B cell (primary cell): Measurements from ENCODE around the gene NTRK2. TPM values are rescaled to one million over a fixed set of nuclear protein-coding genes. Genes with fewer than 3 reads are reported as not detected.

ENCODE experiments used
- ATAC-seq: fragments of 200-7000 bp; cut with Tn5 transposase; one replicate; pipeline ENCODE4 v1.10.0; 2021; ENCODE audit warnings: low read depth, mild to moderate bottlenecking, moderate number of reproducible peaks, moderate library complexity
- CTCF ChIA-PET: fragments of 350-600 bp; sonication (Branson Sonifier 250); formaldehyde crosslinking; loops from one replicate; lab custom pipeline; 2021; ENCODE audit warnings: antibody characterized with exemption, inconsistent platforms; lab: Charles Lee
- POLR2A ChIA-PET: fragments of 350-600 bp; sonication (Branson Sonifier 250); formaldehyde crosslinking; loops from one replicate; lab custom pipeline; 2021; ENCODE audit warnings: antibody characterized with exemption; lab: Charles Lee
- DNase-seq: peaks from one replicate; pipeline ENCODE4 v3.0.0; 2013
- H2AFZ ChIP-seq: 2 replicates; pipeline ENCODE4 v1.6.1; 2012; ENCODE audit warnings: mild to moderate bottlenecking, low read depth, low read length; ENCODE audit not compliant: insufficient read depth, poor library complexity, severe bottlenecking
- H3K27ac ChIP-seq, 2 donors: 1 replicate in 1 of 2; 2 replicates in 1 of 2; pipeline ENCODE4 v1.5.1; 2012 to 2013; ENCODE audit warnings: low read length in 2 of 2, mild to moderate bottlenecking in 2 of 2, moderate library complexity in 1 of 2
- H3K27me3 ChIP-seq, 4 experiments: fragments of 200-600 bp in 1 of 4; sonication (generic) in 1 of 4; replicated peaks in 1 of 4; 1 replicate in 2 of 4; 2 replicates in 2 of 4; pipeline versions ENCODE4 v1.6.1 to v1.7.0; 2013 to 2016; ENCODE audit warnings: low read length in 3 of 4, mild to moderate bottlenecking in 2 of 4, mixed read lengths in 1 of 4, moderate library complexity in 1 of 4; ENCODE audit not compliant: insufficient read depth in 4 of 4, control insufficient read depth in 3 of 4; ENCODE audit errors: control extremely low read depth in 1 of 4
- H3K36me3 ChIP-seq, 2 experiments: replicated peaks in 1 of 2; 1 replicate in 1 of 2; 2 replicates in 1 of 2; pipeline versions ENCODE4 v1.6.1 to v1.7.1; 2013; ENCODE audit warnings: low read length in 1 of 2; ENCODE audit not compliant: insufficient read depth in 2 of 2, control insufficient read depth in 1 of 2; ENCODE audit errors: control extremely low read depth in 1 of 2, extremely low read depth in 1 of 2
- H3K4me1 ChIP-seq, 2 donors: fragments of 200-600 bp in 1 of 2; sonication (generic) in 1 of 2; 1 replicate in 1 of 2; 2 replicates in 1 of 2; pipeline versions ENCODE4 v1.5.1 to v1.6.1; 2013 to 2017; ENCODE audit warnings: low read length in 2 of 2; ENCODE audit not compliant: control insufficient read depth in 2 of 2, insufficient read depth in 2 of 2
- H3K4me2 ChIP-seq: replicated peaks from 2 replicates; pipeline ENCODE3; 2012; ENCODE audit warnings: mild to moderate bottlenecking, low read depth, low read length; ENCODE audit not compliant: poor library complexity, severe bottlenecking
- H3K4me3 ChIP-seq, 5 experiments: fragments of 200-600 bp in 1 of 5; sonication (generic) in 1 of 5; 1 replicate in 3 of 5; 2 replicates in 2 of 5; pipeline versions ENCODE4 v1.5.1 to v1.7.0; 2011 to 2016; ENCODE audit warnings: low read length in 4 of 5, mild to moderate bottlenecking in 4 of 5, low read depth in 2 of 5, control low read depth in 1 of 5, moderate library complexity in 1 of 5; ENCODE audit not compliant: insufficient read depth in 1 of 5; ENCODE audit errors: control extremely low read depth in 1 of 5, extremely low read depth in 1 of 5
- H3K79me2 ChIP-seq: fragments of 200-600 bp; sonication (generic); one replicate; pipeline ENCODE4 v1.6.0; 2016; ENCODE audit warnings: low read length; ENCODE audit not compliant: control insufficient read depth, insufficient read depth
- H3K9ac ChIP-seq: fragments of 200-600 bp; sonication (generic); 2 replicates; pipeline ENCODE4 v1.6.1; 2017; ENCODE audit warnings: mild to moderate bottlenecking, low read length, moderate library complexity
- H3K9me3 ChIP-seq, 3 donors: one replicate each; pipeline versions ENCODE4 v1.6.1 to v1.7.1; 2013; ENCODE audit warnings: low read length in 2 of 3; ENCODE audit not compliant: control insufficient read depth in 2 of 3, insufficient read depth in 1 of 3; ENCODE audit errors: control extremely low read depth in 1 of 3
- H4K20me1 ChIP-seq: 2 replicates; pipeline ENCODE4 v1.6.0; 2012; ENCODE audit warnings: mild to moderate bottlenecking, low read length; ENCODE audit not compliant: insufficient read depth, control insufficient read depth, poor library complexity, severe bottlenecking
- H3K27ac Mint-ChIP-seq: one replicate; pipeline ENCODE4 v1.8.0; 2021; ENCODE audit warnings: mixed read lengths
- H3K27me3 Mint-ChIP-seq: one replicate; pipeline ENCODE4 v1.8.0; 2021; ENCODE audit warnings: mixed read lengths
- H3K4me1 Mint-ChIP-seq: one replicate; pipeline ENCODE4 v1.8.0; 2021; ENCODE audit warnings: mixed read lengths
- H3K4me3 Mint-ChIP-seq: one replicate; pipeline ENCODE4 v1.8.0; 2021; ENCODE audit warnings: mixed read lengths
- H3K9me3 Mint-ChIP-seq: one replicate; pipeline ENCODE4 v1.8.0; 2022; ENCODE audit warnings: mixed read lengths; ENCODE audit not compliant: insufficient read depth
- CTCF ChIP-seq: fragments of 200-600 bp; IDR thresholded peaks from one replicate; pipeline ENCODE4 v1.8.0; 2022; ENCODE audit warnings: antibody characterized with exemption, mild to moderate bottlenecking
- EZH2 ChIP-seq: IDR thresholded peaks from 2 replicates; pipeline ENCODE4 v1.6.1; 2012; ENCODE audit warnings: borderline replicate concordance, low read depth, mild to moderate bottlenecking, moderate library complexity, low read length; ENCODE audit not compliant: insufficient read depth, poor library complexity, severe bottlenecking
- WGBS: methylation state at CpG from one replicate; pipeline ENCODE4 v1.1.5; 2013; ENCODE audit warnings: missing lambda C conversion rate; ENCODE audit not compliant: insufficient coverage; 5-methylcytosine and 5-hydroxymethylcytosine counted together
- intact Hi-C: fragments of 100-400 bp; cut with micrococcal nuclease; formaldehyde crosslinking; loops from one replicate; pipeline ENCODE4 v1.10.0; 2022
- polyA plus RNA-seq: library from polyadenylated mRNA; depleted of rRNA; stranded (reverse); fragments of >200 nt; gene quantifications from 2 replicates; pipeline ENCODE4 v1.2.3, GENCODE V29; 2012
- total RNA-seq, 2 donors: library from RNA; stranded (reverse); fragments of 120-200 nt in 1 of 2; gene quantifications; 1 replicate in 1 of 2; 2 replicates in 1 of 2; pipeline versions ENCODE4 v1.2.3 to v1.2.4, GENCODE V29; 2013 to 2022

The NTRK2 gene
- total and polyA plus RNA-seq, 2 donors (not counting 1 experiment from before 2014, with no cell fraction given), result 0.03 to 0.10 TPM

- no peak overlapping the region for H3K4me2 ChIP-seq
- H3K27me3 Mint-ChIP-seq, result peaks cover 9% of the 10 kb centered on the region
- H3K27ac Mint-ChIP-seq, result no peak overlapping the region
- 96% methylated on average over 5 of the region's 6 CpGs for whole genome bisulfite sequencing
- H3K27me3 ChIP-seq, result no peaks in the 10 kb centered on the region
- no peaks in the 10 kb centered on the region for H3K79me2 ChIP-seq
- no peak overlapping the region for H3K9ac ChIP-seq
- intact Hi-C loops, result no loop called here
- no peaks in the 10 kb centered on the region for H3K4me1 ChIP-seq
- TF ChIP-seq EZH2, result no peak
- TF ChIP-seq CTCF, result no peak
- H3K4me1 Mint-ChIP-seq, result no peaks in the 10 kb centered on the region
- ATAC-seq (no peak), DNase-seq (no peak)
- ChIA-PET POLR2A (no interaction called here), CTCF (no interaction called here)
- no peaks in the 10 kb centered on the region for H3K9me3 ChIP-seq
- no peaks in the 10 kb centered on the region for H3K36me3 ChIP-seq
- no peak overlapping the region for H2AFZ ChIP-seq
- H3K4me3 ChIP-seq, result no peak overlapping the region
- no peak overlapping the region for H3K27ac ChIP-seq
- no peaks in the 10 kb centered on the region for H3K9me3 Mint-ChIP-seq
- no peak overlapping the region for H3K4me3 Mint-ChIP-seq
- no peaks in the 10 kb centered on the region for H4K20me1 ChIP-seq
Observed at GRCh38 chr9:84817038-84817437, 147.5 kb downstream of the NTRK2 start.

GRCh38 chr9:84818791-84819190 lies 149.3 kb downstream of the NTRK2 start:
- ChIA-PET POLR2A (no interaction called here), CTCF (no interaction called here)
- H3K27ac ChIP-seq, result no peak overlapping the region
- peaks cover 5% of the 10 kb centered on the region for H3K27me3 Mint-ChIP-seq
- no peaks in the 10 kb centered on the region for H3K4me1 ChIP-seq
- ATAC-seq (no peak), DNase-seq (no peak)
- H3K4me1 Mint-ChIP-seq, result no peaks in the 10 kb centered on the region
- no peaks in the 10 kb centered on the region for H3K9me3 Mint-ChIP-seq
- H3K36me3 ChIP-seq, result no peaks in the 10 kb centered on the region
- TF ChIP-seq CTCF, result no peak
- no peak for TF ChIP-seq EZH2
- no peak overlapping the region for H3K4me2 ChIP-seq
- H3K27me3 ChIP-seq, result no peaks in the 10 kb centered on the region
- 94% methylated on average over 6 of the region's 9 CpGs for WGBS
- no peak overlapping the region for H2AFZ ChIP-seq
- H3K79me2 ChIP-seq, result no peaks in the 10 kb centered on the region
- no peaks in the 10 kb centered on the region for H3K9me3 ChIP-seq
- H3K4me3 Mint-ChIP-seq, result no peak overlapping the region
- H4K20me1 ChIP-seq, result no peaks in the 10 kb centered on the region
- no peak overlapping the region for H3K9ac ChIP-seq
- H3K4me3 ChIP-seq, result no peak overlapping the region
- intact Hi-C loops, result no loop called here
- H3K27ac Mint-ChIP-seq, result no peak overlapping the region
